DND-41 (cell line): ENCODE results near the gene ACACA.

Experiments used
- ATAC-seq: fragments of 200-7000 bp; cut with Tn5 transposase; 3 replicates; pipeline ENCODE4 v1.9.1; 2021; ENCODE audit warnings: low read depth; ENCODE audit not compliant: insufficient read depth
- DNase-seq: peaks from one replicate; pipeline ENCODE4 v3.0.0-alpha.2; 2020
- H2AFZ ChIP-seq: 2 replicates; pipeline ENCODE4 v1.6.0; 2012; ENCODE audit warnings: low read depth, low read length
- H3K27ac ChIP-seq: 2 replicates; pipeline ENCODE4 v1.5.1; 2012; ENCODE audit warnings: low read length, inconsistent platforms
- H3K27me3 ChIP-seq: fragments of 200-600 bp; sonication (generic); 2 replicates; pipeline ENCODE4 v1.6.0; 2012; ENCODE audit warnings: low read length, mild to moderate bottlenecking, inconsistent platforms; ENCODE audit not compliant: insufficient read depth, poor library complexity
- H3K36me3 ChIP-seq: 2 replicates; pipeline ENCODE4 v1.5.1; 2012; ENCODE audit warnings: low read length, inconsistent platforms; ENCODE audit not compliant: insufficient read depth
- H3K4me1 ChIP-seq: 2 replicates; pipeline ENCODE4 v1.5.1; 2012; ENCODE audit warnings: mild to moderate bottlenecking, low read length; ENCODE audit not compliant: insufficient read depth
- H3K4me2 ChIP-seq: 2 replicates; pipeline ENCODE4 v1.6.0; 2012; ENCODE audit warnings: mild to moderate bottlenecking, moderate library complexity, low read length, inconsistent platforms; ENCODE audit not compliant: insufficient read depth
- H3K4me3 ChIP-seq, 2 experiments: fragments of 200-600 bp in 1 of 2; shearing (Covaris generic) in 1 of 2; 2 replicates each; pipeline ENCODE4 v1.5.1; 2012 to 2016; ENCODE audit warnings: inconsistent platforms in 2 of 2, low read length in 2 of 2, mild to moderate bottlenecking in 2 of 2, low read depth in 1 of 2, moderate library complexity in 1 of 2
- H3K79me2 ChIP-seq: 2 replicates; pipeline ENCODE4 v1.6.0; 2012; ENCODE audit warnings: low read length, inconsistent platforms; ENCODE audit not compliant: insufficient read depth
- H3K9ac ChIP-seq: 2 replicates; pipeline ENCODE4 v1.6.0; 2012; ENCODE audit warnings: low read depth, mild to moderate bottlenecking, inconsistent platforms, low read length, moderate library complexity
- H3K9me3 ChIP-seq: 2 replicates; pipeline ENCODE4 v1.5.1; 2012; ENCODE audit warnings: low read length, moderate library complexity, mild to moderate bottlenecking, inconsistent platforms; ENCODE audit not compliant: insufficient read depth, severe bottlenecking
- H4K20me1 ChIP-seq: 2 replicates; pipeline ENCODE4 v1.6.0; 2012; ENCODE audit warnings: low read length; ENCODE audit not compliant: insufficient read depth
- CTCF ChIP-seq: IDR thresholded peaks from 2 replicates; pipeline ENCODE4 v1.5.1; 2012; ENCODE audit warnings: borderline replicate concordance, low read length, moderate library complexity, mild to moderate bottlenecking; ENCODE audit not compliant: poor library complexity, severe bottlenecking; ENCODE audit errors: extremely low read depth
- EZH2 ChIP-seq: IDR thresholded peaks from 3 replicates; pipeline ENCODE4 v1.6.1; 2012; ENCODE audit warnings: borderline replicate concordance, low read depth, mild to moderate bottlenecking, moderate library complexity, low read length, inconsistent platforms; ENCODE audit not compliant: severe bottlenecking

Gene ACACA

GRCh38 chr17:37375706-37376105, 30.9 kb downstream of the ACACA start, which contains the start of gene C17orf78:
Gene C17orf78, plus strand, starts transcription at chr17:37375985. Its CDS starts 108 bp downstream, at chr17:37376093.
- H3K4me2 ChIP-seq: no peak within 1 kb of the TSS
- H3K27ac ChIP-seq: no peak within 1 kb of the TSS
- no peak for ATAC-seq
- no peaks in the 10 kb centered on the region for H3K27me3 ChIP-seq
- no peaks in the 10 kb centered on the region for H3K9me3 ChIP-seq
- no peak for TF ChIP-seq CTCF
- H3K79me2 ChIP-seq: no peaks in the 10 kb centered on the region
- H2AFZ ChIP-seq: no peak within 1 kb of the TSS
- no peak within 1 kb of the TSS for H3K4me3 ChIP-seq
- no peaks in the 10 kb centered on the region for H4K20me1 ChIP-seq
- no peak within 1 kb of the TSS for H3K9ac ChIP-seq
- no peaks in the 10 kb centered on the region for H3K36me3 ChIP-seq
- DNase-seq: no peak
- peaks cover 4% of the 10 kb centered on the region for H3K4me1 ChIP-seq

GRCh38 chr17:37373530-37374159, 33.0 kb downstream of the ACACA start:
- peak overlapping the region; percentile 50; the same call in 1 of the 2 replicates for H2AFZ ChIP-seq
- peak; percentile 97 for ATAC-seq
- H4K20me1 ChIP-seq: no peaks in the 10 kb centered on the region
- H3K27ac ChIP-seq: no peak overlapping the region
- H3K4me1 ChIP-seq: peaks cover 4% of the 10 kb centered on the region
- no peak overlapping the region for H3K4me2 ChIP-seq
- no peak overlapping the region for H3K4me3 ChIP-seq
- no peaks in the 10 kb centered on the region for H3K27me3 ChIP-seq
- TF ChIP-seq EZH2 (no peak), CTCF (peak; percentile 99)
- DNase-seq: peak; percentile 80
- no peaks in the 10 kb centered on the region for H3K9me3 ChIP-seq
- H3K79me2 ChIP-seq: no peaks in the 10 kb centered on the region
- H3K36me3 ChIP-seq: no peaks in the 10 kb centered on the region
- H3K9ac ChIP-seq: no peak overlapping the region

- ATAC-seq: no peak
Measured at GRCh38 chr17:37368577-37368976, 38.1 kb downstream of the ACACA start.

More at GRCh38 chr17:37368577-37368976, 38.1 kb downstream of the ACACA start:
- no peak overlapping the region for H3K9ac ChIP-seq
- no peaks in the 10 kb centered on the region for H4K20me1 ChIP-seq
- H3K27ac ChIP-seq: no peak overlapping the region
- no peaks in the 10 kb centered on the region for H3K36me3 ChIP-seq
- no peak overlapping the region for H3K4me2 ChIP-seq
- no peak overlapping the region for H2AFZ ChIP-seq
- no peak overlapping the region for H3K4me3 ChIP-seq
- peaks cover 4% of the 10 kb centered on the region for H3K4me1 ChIP-seq
- DNase-seq: no peak
- no peaks in the 10 kb centered on the region for H3K79me2 ChIP-seq
- H3K9me3 ChIP-seq: no peaks in the 10 kb centered on the region
- TF ChIP-seq CTCF (no peak), EZH2 (no peak)
- no peaks in the 10 kb centered on the region for H3K27me3 ChIP-seq
